ENCODE results near the gene CEP192.

The CEP192 gene

GRCh38 chr18:13054336-13054735 is 63.2 kb downstream of the CEP192 start:
- H3K4me3 ChIP-seq (ENCODE audit: low read depth, low read length): no peak overlapping the region
- DNase-seq (ENCODE audit: low read depth): no peak
- TF ChIP-seq CTCF (IDR thresholded peaks at IDR 0.05; ENCODE audit: low read depth, low read length, missing control alignments): no peak
- in situ Hi-C loops (cut with HindIII; ENCODE audit: low sequenced_read_pairs): no loop called here

- DNase-seq (ENCODE audit: low read depth): no peak
- in situ Hi-C loops (cut with HindIII; ENCODE audit: low sequenced_read_pairs): no loop called here
- no peak overlapping the region for H3K4me3 ChIP-seq (ENCODE audit: low read depth, low read length)
- TF ChIP-seq CTCF (IDR thresholded peaks at IDR 0.05; ENCODE audit: low read depth, low read length, missing control alignments): no peak
These were observed 70.5 kb downstream of the CEP192 start for GRCh38 chr18:13061630-13062189.

GRCh38 chr18:13067124-13067523 is 76.0 kb downstream of the CEP192 start:
- in situ Hi-C loops (cut with HindIII; ENCODE audit: low sequenced_read_pairs): no loop called here
- no peak for TF ChIP-seq CTCF (IDR thresholded peaks at IDR 0.05; ENCODE audit: low read depth, low read length, missing control alignments)
- no peak for DNase-seq (ENCODE audit: low read depth)

GRCh38 chr18:13067966-13068365 is 76.8 kb downstream of the CEP192 start:
- in situ Hi-C loops (cut with HindIII; ENCODE audit: low sequenced_read_pairs): no loop called here
- no peak for TF ChIP-seq CTCF (IDR thresholded peaks at IDR 0.05; ENCODE audit: low read depth, low read length, missing control alignments)
- no peak overlapping the region for H3K4me3 ChIP-seq (ENCODE audit: low read depth, low read length)
- DNase-seq (ENCODE audit: low read depth): no peak

More at GRCh38 chr18:13067124-13067523, 76.0 kb downstream of the CEP192 start:
- no peak overlapping the region for H3K4me3 ChIP-seq (ENCODE audit: low read depth, low read length)

GRCh38 chr18:13070460-13070859 is 79.3 kb downstream of the CEP192 start:
- no peak for TF ChIP-seq CTCF (IDR thresholded peaks at IDR 0.05; ENCODE audit: low read depth, low read length, missing control alignments)
- DNase-seq (ENCODE audit: low read depth): no peak
- no peak overlapping the region for H3K4me3 ChIP-seq (ENCODE audit: low read depth, low read length)
- in situ Hi-C loops (cut with HindIII; ENCODE audit: low sequenced_read_pairs): no loop called here

- no peak overlapping the region for H3K4me3 ChIP-seq (ENCODE audit: low read depth, low read length)
- in situ Hi-C loops (cut with HindIII; ENCODE audit: low sequenced_read_pairs): no loop called here
- no peak for DNase-seq (ENCODE audit: low read depth)
- TF ChIP-seq CTCF (IDR thresholded peaks at IDR 0.05; ENCODE audit: low read depth, low read length, missing control alignments): no peak
These were observed 85.7 kb downstream of the CEP192 start for GRCh38 chr18:13076886-13077285.
